H9 (cell line): Measurements from ENCODE around the gene THY1. TPM values are rescaled to one million over a fixed set of nuclear protein-coding genes. Genes with fewer than 3 reads are reported as not detected.

Source experiments
- DNase-seq: peaks from one replicate; pipeline ENCODE4 v3.0.0-alpha.2; 2017
- H2AFZ ChIP-seq: one replicate; pipeline ENCODE4 v1.6.1; 2013; ENCODE audit warnings: mild to moderate bottlenecking, low read length, control low read depth, moderate library complexity
- H2AK5ac ChIP-seq: 2 replicates; pipeline ENCODE4 v1.6.1; 2013; ENCODE audit warnings: low read length, control low read depth, mixed read lengths; ENCODE audit not compliant: insufficient read length
- H2BK120ac ChIP-seq: one replicate; pipeline ENCODE4 v1.6.1; 2013; ENCODE audit warnings: low read depth, mild to moderate bottlenecking, low read length, control low read depth, inconsistent platforms; ENCODE audit not compliant: poor library complexity, severe bottlenecking
- H2BK12ac ChIP-seq: 2 replicates; pipeline ENCODE4 v1.6.1; 2013; ENCODE audit warnings: low read length, control low read depth, mixed read lengths, low read depth; ENCODE audit not compliant: insufficient read length
- H2BK15ac ChIP-seq: 2 replicates; pipeline ENCODE4 v1.6.1; 2013; ENCODE audit warnings: low read depth, low read length, control low read depth
- H2BK20ac ChIP-seq: one replicate; pipeline ENCODE4 v1.6.1; 2013; ENCODE audit warnings: low read depth, mild to moderate bottlenecking, low read length, control low read depth, inconsistent platforms; ENCODE audit not compliant: poor library complexity, severe bottlenecking
- H2BK5ac ChIP-seq: 2 replicates; pipeline ENCODE4 v1.6.1; 2013; ENCODE audit warnings: low read length, control low read depth, mixed read lengths; ENCODE audit not compliant: insufficient read length
- H3K14ac ChIP-seq: 2 replicates; pipeline ENCODE4 v1.6.1; 2013; ENCODE audit warnings: low read length, control low read depth; ENCODE audit not compliant: insufficient read depth
- H3K18ac ChIP-seq: 2 replicates; pipeline ENCODE4 v1.6.1; 2013; ENCODE audit warnings: low read depth, mild to moderate bottlenecking, mixed read lengths, low read length, control low read depth; ENCODE audit not compliant: insufficient read length
- H3K23ac ChIP-seq: 2 replicates; pipeline ENCODE4 v1.6.1; 2013; ENCODE audit warnings: low read length, control low read depth, mixed read lengths, low read depth; ENCODE audit not compliant: insufficient read length
- H3K23me2 ChIP-seq: 2 replicates; pipeline ENCODE4 v1.6.1; 2013; ENCODE audit warnings: low read depth, mild to moderate bottlenecking, mixed read lengths, low read length, control low read depth; ENCODE audit not compliant: insufficient read length, poor library complexity, severe bottlenecking
- H3K27ac ChIP-seq: 2 replicates; pipeline ENCODE4 v1.5.1; 2013; ENCODE audit warnings: low read length, control low read depth, mixed read lengths, low read depth; ENCODE audit not compliant: insufficient read length
- H3K27me3 ChIP-seq: 2 replicates; pipeline ENCODE4 v1.6.1; 2013; ENCODE audit warnings: low read length, control low read depth, inconsistent platforms; ENCODE audit not compliant: insufficient read depth
- H3K4ac ChIP-seq: 2 replicates; pipeline ENCODE4 v1.6.1; 2013; ENCODE audit warnings: low read depth, mild to moderate bottlenecking, control low read depth, inconsistent platforms, low read length, moderate library complexity
- H3K4me1 ChIP-seq: 2 replicates; pipeline ENCODE4 v1.6.1; 2013; ENCODE audit warnings: low read length, control low read depth, inconsistent platforms; ENCODE audit not compliant: insufficient read depth
- H3K4me2 ChIP-seq: 2 replicates; pipeline ENCODE4 v1.6.1; 2013; ENCODE audit warnings: low read length, control low read depth, mixed read lengths; ENCODE audit not compliant: insufficient read length, insufficient read depth
- H3K56ac ChIP-seq: 2 replicates; pipeline ENCODE4 v1.6.1; 2013; ENCODE audit warnings: low read depth, mild to moderate bottlenecking, mixed read lengths, low read length, control low read depth; ENCODE audit not compliant: insufficient read length
- H3K79me1 ChIP-seq: 2 replicates; pipeline ENCODE4 v1.6.1; 2013; ENCODE audit warnings: low read depth, mild to moderate bottlenecking, moderate library complexity, low read length, control low read depth, inconsistent platforms; ENCODE audit not compliant: insufficient read depth, poor library complexity, severe bottlenecking
- H3K79me2 ChIP-seq: 2 replicates; pipeline ENCODE4 v1.6.1; 2013; ENCODE audit warnings: low read length, control low read depth, inconsistent platforms; ENCODE audit not compliant: insufficient read depth
- H3K9ac ChIP-seq: 2 replicates; pipeline ENCODE4 v1.6.1; 2013; ENCODE audit warnings: low read length, control low read depth, mixed read lengths; ENCODE audit not compliant: insufficient read length; ENCODE audit errors: extremely low read depth
- H3K9me3 ChIP-seq: one replicate; pipeline ENCODE4 v1.6.1; 2013; ENCODE audit warnings: low read depth, low read length, inconsistent platforms; ENCODE audit not compliant: control insufficient read depth
- H3T11ph ChIP-seq: one replicate; pipeline ENCODE4 v1.6.1; 2013; ENCODE audit warnings: mild to moderate bottlenecking, low read length, control low read depth, inconsistent platforms
- H4K20me1 ChIP-seq: one replicate; pipeline ENCODE4 v1.6.1; 2013; ENCODE audit not compliant: control insufficient read depth, insufficient read length, insufficient read depth
- H4K5ac ChIP-seq: 2 replicates; pipeline ENCODE4 v1.6.1; 2013; ENCODE audit warnings: low read depth, mild to moderate bottlenecking, mixed read lengths, low read length, control low read depth; ENCODE audit not compliant: insufficient read length
- H4K8ac ChIP-seq: replicated peaks from 2 replicates; pipeline ENCODE4 v1.6.1; 2013; ENCODE audit warnings: low read length, control low read depth, mixed read lengths, low read depth; ENCODE audit not compliant: insufficient read length
- H4K91ac ChIP-seq: 2 replicates; pipeline ENCODE4 v1.6.1; 2013; ENCODE audit warnings: low read depth, mild to moderate bottlenecking, moderate library complexity, mixed read lengths, low read length, control low read depth; ENCODE audit not compliant: insufficient read length
- H3K27ac Mint-ChIP-seq, 3 experiments: 2 replicates in 2 of 3; 3 replicates in 1 of 3; pipeline ENCODE4 v1.8.0; 2020 to 2021; ENCODE audit warnings: mixed read lengths in 3 of 3, mild to moderate bottlenecking in 1 of 3, moderate library complexity in 1 of 3
- H3K27me3 Mint-ChIP-seq: 2 replicates; pipeline ENCODE4 v1.8.0; 2021; ENCODE audit warnings: low read depth, mild to moderate bottlenecking, moderate library complexity, mixed read lengths
- H3K36me3 Mint-ChIP-seq, 3 experiments: 2 replicates in 2 of 3; 3 replicates in 1 of 3; pipeline ENCODE4 v1.8.0; 2020 to 2021; ENCODE audit warnings: low read depth in 3 of 3, mixed read lengths in 3 of 3; ENCODE audit not compliant: insufficient read depth in 1 of 3
- H3K4me1 Mint-ChIP-seq, 2 experiments: 2 replicates each; pipeline ENCODE4 v1.8.0; 2020; ENCODE audit warnings: mixed read lengths in 2 of 2
- H3K4me3 Mint-ChIP-seq, 2 experiments: 2 replicates in 1 of 2; 3 replicates in 1 of 2; pipeline ENCODE4 v1.8.0; 2020 to 2021; ENCODE audit warnings: mild to moderate bottlenecking in 2 of 2, mixed read lengths in 2 of 2, moderate library complexity in 1 of 2
- H3K9me3 Mint-ChIP-seq, 2 experiments: 2 replicates in 1 of 2; 3 replicates in 1 of 2; pipeline ENCODE4 v1.8.0; 2020; ENCODE audit warnings: mild to moderate bottlenecking in 2 of 2, mixed read lengths in 2 of 2, moderate library complexity in 1 of 2
- WGBS: extraction: QIAGEN DNeasy Blood & Tissue Kit; methylation state at CpG from one replicate; pipeline ENCODE4 v1.1.7; 2013; ENCODE audit warnings: missing lambda C conversion rate, low lambda C conversion rate, mixed read lengths; ENCODE audit not compliant: insufficient read length; ENCODE audit errors: extremely low coverage; 5-methylcytosine and 5-hydroxymethylcytosine counted together
- total RNA-seq: library from RNA; stranded (reverse); gene quantifications from 2 replicates; pipeline ENCODE4 v1.2.1, GENCODE V29; 2021
- TF ChIP-seq, protein P1 (sequence below): fragments of 200-600 bp; sonication (generic); conservative IDR thresholded peaks from 3 replicates; pipeline ENCODE4 v1.8.0; 2021; ENCODE audit warnings: antibody characterized with exemption, mild to moderate bottlenecking

Gene THY1
- total RNA-seq, 1 experiment from 2014 or later = 176 TPM

DNA sequence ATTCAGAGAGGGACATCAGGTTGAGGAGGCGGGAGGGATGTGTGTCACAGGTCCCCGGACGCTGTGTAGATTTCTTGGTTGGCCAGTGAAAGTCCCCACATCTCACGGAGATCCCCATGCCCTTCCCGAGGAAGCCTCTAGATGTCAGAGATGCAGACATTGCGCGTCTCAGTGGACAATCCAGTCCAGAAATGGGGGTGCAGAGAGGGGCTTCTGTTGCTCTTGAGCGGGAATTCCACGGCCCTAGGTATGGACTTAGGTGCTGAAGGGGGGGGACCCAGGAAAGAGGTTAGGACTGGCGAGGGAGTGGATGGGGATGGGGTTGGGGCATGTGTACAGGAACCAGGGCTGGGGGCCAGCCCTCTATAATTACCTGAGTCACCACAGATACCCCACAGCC, 7.0 kb downstream of the THY1 start:
- no peak overlapping the region for H2BK15ac ChIP-seq
- no peak overlapping the region for H3K18ac ChIP-seq
- no peak for DNase-seq
- no peak overlapping the region for H3K14ac ChIP-seq
- Mint-ChIP-seq H3K27ac (no peak overlapping the region), H3K36me3 (peaks cover 27 to 39% (median 33%) of the 10 kb centered on the region in 3 experiments), H3K27me3 (no peaks in the 10 kb centered on the region; the same call in 1 of the 2 replicates), H3K9me3 (no peaks in the 10 kb centered on the region; a peak in 2 of 5 replicates), H3K4me3 (no peak overlapping the region), H3K4me1 (peaks cover 27% of the 10 kb centered on the region in 2 experiments)
- no peaks in the 10 kb centered on the region for H3K23me2 ChIP-seq
- no peak overlapping the region for H2BK5ac ChIP-seq
- no peak overlapping the region for H3K27ac ChIP-seq
- no peak overlapping the region for H2BK20ac ChIP-seq
- H2BK120ac ChIP-seq = no peak overlapping the region
- H4K5ac ChIP-seq = no peak overlapping the region
- H3K27me3 ChIP-seq = no peaks in the 10 kb centered on the region
- H4K8ac ChIP-seq = no peak overlapping the region
- H3K23ac ChIP-seq = no peak overlapping the region
- no peak overlapping the region for H2BK12ac ChIP-seq
- H3K79me2 ChIP-seq = no peaks in the 10 kb centered on the region
- peaks cover 8% of the 10 kb centered on the region; the same call in 1 of the 2 replicates for H3K4me1 ChIP-seq
- no peak overlapping the region for H2AK5ac ChIP-seq
- WGBS = no CpG with 5 or more reads among the region's 10 CpGs
- no peak overlapping the region for H3K56ac ChIP-seq
- H3T11ph ChIP-seq = no peak overlapping the region
- TF ChIP-seq, protein P1, sequence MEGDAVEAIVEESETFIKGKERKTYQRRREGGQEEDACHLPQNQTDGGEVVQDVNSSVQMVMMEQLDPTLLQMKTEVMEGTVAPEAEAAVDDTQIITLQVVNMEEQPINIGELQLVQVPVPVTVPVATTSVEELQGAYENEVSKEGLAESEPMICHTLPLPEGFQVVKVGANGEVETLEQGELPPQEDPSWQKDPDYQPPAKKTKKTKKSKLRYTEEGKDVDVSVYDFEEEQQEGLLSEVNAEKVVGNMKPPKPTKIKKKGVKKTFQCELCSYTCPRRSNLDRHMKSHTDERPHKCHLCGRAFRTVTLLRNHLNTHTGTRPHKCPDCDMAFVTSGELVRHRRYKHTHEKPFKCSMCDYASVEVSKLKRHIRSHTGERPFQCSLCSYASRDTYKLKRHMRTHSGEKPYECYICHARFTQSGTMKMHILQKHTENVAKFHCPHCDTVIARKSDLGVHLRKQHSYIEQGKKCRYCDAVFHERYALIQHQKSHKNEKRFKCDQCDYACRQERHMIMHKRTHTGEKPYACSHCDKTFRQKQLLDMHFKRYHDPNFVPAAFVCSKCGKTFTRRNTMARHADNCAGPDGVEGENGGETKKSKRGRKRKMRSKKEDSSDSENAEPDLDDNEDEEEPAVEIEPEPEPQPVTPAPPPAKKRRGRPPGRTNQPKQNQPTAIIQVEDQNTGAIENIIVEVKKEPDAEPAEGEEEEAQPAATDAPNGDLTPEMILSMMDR = no peak
- H4K20me1 ChIP-seq = peaks cover 2% of the 10 kb centered on the region
- H2AFZ ChIP-seq = no peak overlapping the region
- no peaks in the 10 kb centered on the region for H3K79me1 ChIP-seq
- H4K91ac ChIP-seq = no peak overlapping the region
- no peaks in the 10 kb centered on the region for H3K9me3 ChIP-seq
- no peak overlapping the region for H3K9ac ChIP-seq
- H3K4ac ChIP-seq = no peak overlapping the region
- H3K4me2 ChIP-seq = no peak overlapping the region
